ENCODE data around the gene F12.

DNA sequence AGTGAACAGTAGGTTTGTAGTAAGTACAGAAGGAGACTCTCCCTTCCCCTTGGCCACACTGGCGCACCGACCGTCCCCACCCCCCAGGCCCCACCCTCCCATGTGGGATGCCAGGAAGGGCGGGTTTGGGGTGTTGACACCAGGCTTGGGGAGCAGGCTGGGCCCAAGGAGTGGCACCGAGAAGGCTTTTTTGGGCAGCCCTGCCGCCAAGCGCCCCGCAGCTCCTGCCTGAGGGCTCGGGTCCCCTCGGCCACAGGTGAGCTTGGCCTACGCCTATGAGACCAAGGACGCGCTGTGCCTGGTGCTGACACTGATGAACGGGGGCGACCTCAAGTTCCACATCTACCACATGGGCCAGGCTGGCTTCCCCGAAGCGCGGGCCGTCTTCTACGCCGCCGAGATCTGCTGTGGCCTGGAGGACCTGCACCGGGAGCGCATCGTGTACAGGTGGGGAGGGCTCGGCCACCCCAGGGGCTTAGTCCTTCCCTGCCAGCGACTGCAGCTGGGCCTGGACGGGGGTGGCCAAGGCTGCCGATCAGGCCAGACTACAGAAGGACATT lies 24.4 kb upstream of the F12 start:
- TF ChIP-seq, protein P1, sequence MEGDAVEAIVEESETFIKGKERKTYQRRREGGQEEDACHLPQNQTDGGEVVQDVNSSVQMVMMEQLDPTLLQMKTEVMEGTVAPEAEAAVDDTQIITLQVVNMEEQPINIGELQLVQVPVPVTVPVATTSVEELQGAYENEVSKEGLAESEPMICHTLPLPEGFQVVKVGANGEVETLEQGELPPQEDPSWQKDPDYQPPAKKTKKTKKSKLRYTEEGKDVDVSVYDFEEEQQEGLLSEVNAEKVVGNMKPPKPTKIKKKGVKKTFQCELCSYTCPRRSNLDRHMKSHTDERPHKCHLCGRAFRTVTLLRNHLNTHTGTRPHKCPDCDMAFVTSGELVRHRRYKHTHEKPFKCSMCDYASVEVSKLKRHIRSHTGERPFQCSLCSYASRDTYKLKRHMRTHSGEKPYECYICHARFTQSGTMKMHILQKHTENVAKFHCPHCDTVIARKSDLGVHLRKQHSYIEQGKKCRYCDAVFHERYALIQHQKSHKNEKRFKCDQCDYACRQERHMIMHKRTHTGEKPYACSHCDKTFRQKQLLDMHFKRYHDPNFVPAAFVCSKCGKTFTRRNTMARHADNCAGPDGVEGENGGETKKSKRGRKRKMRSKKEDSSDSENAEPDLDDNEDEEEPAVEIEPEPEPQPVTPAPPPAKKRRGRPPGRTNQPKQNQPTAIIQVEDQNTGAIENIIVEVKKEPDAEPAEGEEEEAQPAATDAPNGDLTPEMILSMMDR (IDR thresholded peaks at IDR 0.05), result no peak
- no peak for TF ChIP-seq POLR2A (IDR thresholded peaks at IDR 0.05)
